ENCODE results near the gene HARS1.
"Not testable (repeated sequence)": the region's sequence is repeated elsewhere in the genome, so short reads cannot be mapped to it uniquely, and the experiment has no call there.

The HARS1 gene

GRCh38 chr5:140632366-140633020 lies 58.7 kb downstream of the HARS1 start:
- peak; percentile 14 for DNase-seq

GRCh38 chr5:140631831-140632365 lies 59.3 kb downstream of the HARS1 start:
- DNase-seq, result no peak

GRCh38 chr5:140631036-140631417 lies 60.1 kb downstream of the HARS1 start:
- no peak for DNase-seq

GRCh38 chr5:140630292-140631035 lies 60.7 kb downstream of the HARS1 start:
- no peak for DNase-seq

- DNase-seq, result no peak
Observed at GRCh38 chr5:140628711-140629110, 62.5 kb downstream of the HARS1 start.

GRCh38 chr5:140627972-140628371 lies 63.2 kb downstream of the HARS1 start:
- DNase-seq, result no peak

GRCh38 chr5:140624886-140625285 lies 66.3 kb downstream of the HARS1 start:
- DNase-seq, result not testable (repeated sequence)
